GM21529 (cell line): ENCODE results near the gene CGB7.
"Not testable (repeated sequence)": the region's sequence is repeated elsewhere in the genome, so short reads cannot be mapped to it uniquely, and the experiment has no call there.

ENCODE experiments used
- ATAC-seq: cut with Tn5 transposase; IDR thresholded peaks from one replicate; pipeline ENCODE4 v1.9.1; 2021; ENCODE audit not compliant: unreplicated experiment

CGB7 gene

DNA sequence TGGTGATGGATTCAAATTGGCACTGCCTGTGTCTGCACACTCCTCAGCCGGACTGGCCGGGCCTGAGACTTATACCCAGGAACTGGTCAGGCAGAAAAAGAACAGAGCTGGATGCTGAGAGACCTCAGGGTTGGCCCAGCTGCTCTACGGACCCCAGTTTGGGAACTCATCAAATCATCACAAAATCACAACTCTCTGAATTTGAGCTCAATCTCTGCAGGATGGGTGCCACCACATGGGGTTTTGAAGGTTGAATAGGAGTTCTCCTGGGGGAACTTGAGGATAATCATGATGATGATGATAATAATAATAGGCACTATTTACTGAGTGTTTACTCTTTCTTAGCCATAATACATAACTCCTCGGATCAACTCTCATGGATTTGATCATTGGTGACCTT is 14.9 kb downstream of the CGB7 start:
- not testable (repeated sequence) for ATAC-seq

GRCh38 chr19:49042177-49042576 is 15.4 kb downstream of the CGB7 start:
- ATAC-seq = no peak

DNA sequence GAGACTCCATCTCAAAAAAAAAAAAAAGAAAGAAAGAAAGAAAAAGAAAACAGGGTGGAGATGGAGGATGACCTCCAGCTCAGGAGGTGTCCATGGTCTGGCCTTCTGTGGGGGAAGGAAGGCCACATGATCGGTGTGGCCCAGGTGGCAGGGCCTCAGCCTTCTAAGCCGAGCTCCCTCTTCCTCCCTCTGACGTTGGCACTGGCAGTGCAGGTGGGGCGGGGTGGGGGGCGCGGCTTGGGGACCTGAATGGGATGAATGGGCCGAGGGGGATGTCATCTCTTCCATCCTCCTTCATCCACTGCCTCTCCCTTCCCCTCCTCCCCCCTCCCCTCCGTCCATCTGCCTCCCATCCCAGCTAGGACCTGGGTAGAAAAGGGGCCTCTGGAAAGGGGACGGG is 17.8 kb downstream of the CGB7 start:
- ATAC-seq = not testable (repeated sequence)

- not testable (repeated sequence) for ATAC-seq
Measured at GRCh38 chr19:49038557-49039276, 18.8 kb downstream of the CGB7 start.

DNA sequence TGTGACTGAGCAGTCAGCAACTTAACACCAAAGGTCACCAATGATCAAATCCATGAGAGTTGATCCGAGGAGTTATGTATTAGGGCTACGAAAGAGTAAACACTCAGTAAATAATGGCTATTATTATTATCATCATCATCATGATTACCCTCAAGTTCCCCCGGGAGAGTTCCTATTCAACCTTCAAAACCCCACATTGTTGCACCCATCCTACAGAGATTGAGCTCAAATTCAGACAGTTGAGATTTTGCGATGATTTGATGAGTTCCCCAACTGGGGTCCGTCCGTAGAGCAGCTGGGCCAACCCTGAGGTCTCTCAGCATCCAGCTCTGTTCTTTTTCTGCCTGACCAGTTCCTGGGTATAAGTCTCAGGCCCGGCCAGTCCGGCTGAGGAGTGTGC is 19.4 kb downstream of the CGB7 start:
- not testable (repeated sequence) for ATAC-seq

- ATAC-seq = not testable (repeated sequence)
Measured at GRCh38 chr19:49036815-49037214, 20.7 kb downstream of the CGB7 start, which contains the start of gene CGB1. Gene CGB1 (minus strand): TSS chr19:49036895. CDS start chr19:49036711, 184 bp downstream.

GRCh38 chr19:49031642-49032301 is 25.8 kb downstream of the CGB7 start, which contains the start of gene CGB2:
Gene CGB2 (plus strand): TSS chr19:49031890. CDS start chr19:49032096, 206 bp downstream.
- not testable (repeated sequence) for ATAC-seq

DNA sequence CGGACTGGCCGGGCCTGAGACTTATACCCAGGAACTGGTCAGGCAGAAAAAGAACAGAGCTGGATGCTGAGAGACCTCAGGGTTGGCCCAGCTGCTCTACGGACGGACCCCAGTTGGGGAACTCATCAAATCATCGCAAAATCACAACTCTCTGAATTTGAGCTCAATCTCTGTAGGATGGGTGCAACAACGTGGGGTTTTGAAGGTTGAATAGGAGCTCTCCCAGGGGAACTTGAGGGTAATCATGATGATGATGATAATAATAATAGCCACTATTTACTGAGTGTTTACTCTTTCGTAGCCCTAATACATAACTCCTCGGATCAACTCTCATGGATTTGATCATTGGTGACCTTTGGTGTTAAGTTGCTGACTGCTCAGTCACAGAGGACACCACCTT is 27.2 kb downstream of the CGB7 start:
- not testable (repeated sequence) for ATAC-seq

GRCh38 chr19:49029749-49030148 is 27.8 kb downstream of the CGB7 start:
- not testable (repeated sequence) for ATAC-seq

GRCh38 chr19:49028686-49029085 is 28.9 kb downstream of the CGB7 start:
- ATAC-seq = not testable (repeated sequence)

DNA sequence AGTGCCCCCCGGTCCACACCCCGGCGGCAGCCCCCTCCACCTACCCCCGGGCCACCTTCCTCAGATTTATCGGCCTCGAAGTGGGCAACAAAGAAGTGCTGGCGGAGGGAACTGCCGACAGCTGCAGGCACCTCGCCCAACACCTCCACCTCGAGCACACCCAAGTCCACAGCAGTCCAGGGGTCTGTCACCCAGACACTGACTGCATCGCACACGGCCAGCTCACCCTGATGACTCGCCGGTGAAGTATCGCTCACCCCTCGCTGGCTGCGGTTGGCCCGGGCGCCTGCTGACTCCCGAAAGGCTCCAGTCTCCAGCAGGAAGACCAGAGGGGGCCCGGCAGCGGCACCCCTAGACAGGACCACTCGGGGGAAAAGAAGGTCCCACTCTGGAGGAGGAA is 31.9 kb downstream of the CGB7 start:
- not testable (repeated sequence) for ATAC-seq

DNA sequence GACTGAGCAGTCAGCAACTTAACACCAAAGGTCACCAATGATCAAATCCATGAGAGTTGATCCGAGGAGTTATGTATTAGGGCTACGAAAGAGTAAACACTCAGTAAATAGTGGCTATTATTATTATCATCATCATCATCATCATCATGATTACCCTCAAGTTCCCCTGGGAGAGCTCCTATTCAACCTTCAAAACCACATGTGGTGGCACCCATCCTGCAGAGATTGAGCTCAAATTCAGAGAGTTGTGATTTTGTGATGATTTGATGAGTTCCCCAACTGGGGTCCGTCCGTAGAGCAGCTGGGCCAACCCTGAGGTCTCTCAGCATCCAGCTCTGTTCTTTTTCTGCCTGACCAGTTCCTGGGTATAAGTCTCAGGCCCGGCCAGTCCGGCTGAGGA is 32.5 kb downstream of the CGB7 start:
- not testable (repeated sequence) for ATAC-seq

DNA sequence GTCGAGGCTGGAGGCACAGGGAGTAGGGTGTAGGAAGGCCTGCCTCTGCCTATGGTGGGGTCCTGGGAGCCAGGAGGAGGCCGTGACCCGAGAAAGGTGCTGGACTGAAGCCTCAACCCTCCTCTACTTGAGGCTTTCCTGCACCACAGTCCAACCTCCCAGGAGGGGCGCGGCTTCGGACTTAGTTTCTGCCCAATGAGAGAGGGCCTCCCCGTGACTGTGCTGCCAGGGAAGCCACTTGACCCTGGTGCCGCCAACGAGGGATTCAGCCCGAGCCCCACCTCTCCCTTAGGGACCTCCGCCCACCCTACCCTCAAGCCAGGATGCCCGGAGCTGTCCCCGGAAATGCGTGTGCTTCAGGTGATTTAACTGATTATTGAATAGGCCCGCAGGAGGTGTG is 33.3 kb downstream of the CGB7 start, which contains the start of gene CGB3:
CGB3 (minus strand) TSS at position 101 of the 400 bp plus-strand sequence. CDS start 362 bp downstream, outside the sequence.
- not testable (repeated sequence) for ATAC-seq

- ATAC-seq = no peak
Measured at GRCh38 chr19:49022116-49022515, 35.4 kb downstream of the CGB7 start.

- no peak for ATAC-seq
Measured at GRCh38 chr19:49020931-49021895, 36.3 kb downstream of the CGB7 start.

GRCh38 chr19:49020342-49020741 is 37.2 kb downstream of the CGB7 start:
- ATAC-seq = no peak

DNA sequence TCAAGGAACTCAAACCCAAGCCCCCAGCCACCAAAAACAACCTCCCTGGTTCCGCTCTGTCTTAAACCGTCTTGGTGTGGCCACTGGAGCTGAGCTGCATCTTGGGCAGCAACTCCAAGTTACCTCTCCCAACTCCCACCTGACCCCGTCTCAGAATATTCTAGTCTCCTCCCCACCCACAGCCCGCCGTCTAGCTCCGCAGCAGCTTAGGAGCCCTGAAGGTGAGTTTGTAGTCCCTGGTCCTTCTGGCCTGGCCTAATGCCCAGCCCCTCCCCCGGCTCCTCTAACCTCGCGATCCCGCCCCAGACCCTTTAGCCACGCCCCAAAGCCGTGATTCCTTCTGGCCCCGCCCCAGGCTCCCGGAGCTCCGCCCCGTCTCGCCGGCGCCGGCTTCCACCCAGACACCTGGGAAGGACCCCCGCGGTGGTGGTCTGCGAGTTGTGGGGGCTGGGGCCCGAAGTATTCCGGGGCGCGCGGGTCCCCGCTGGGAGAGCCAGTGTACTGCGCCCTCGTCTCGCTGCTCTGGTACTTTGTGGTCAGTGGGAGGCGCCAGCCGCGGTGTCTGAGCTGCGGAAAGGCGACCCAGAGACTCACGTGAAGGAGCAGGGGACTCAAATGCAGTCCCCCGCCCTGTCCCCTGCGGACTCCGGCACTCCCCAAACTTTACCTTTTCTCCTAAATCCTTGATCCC is 38.2 kb downstream of the CGB7 start:
- no peak for ATAC-seq

DNA sequence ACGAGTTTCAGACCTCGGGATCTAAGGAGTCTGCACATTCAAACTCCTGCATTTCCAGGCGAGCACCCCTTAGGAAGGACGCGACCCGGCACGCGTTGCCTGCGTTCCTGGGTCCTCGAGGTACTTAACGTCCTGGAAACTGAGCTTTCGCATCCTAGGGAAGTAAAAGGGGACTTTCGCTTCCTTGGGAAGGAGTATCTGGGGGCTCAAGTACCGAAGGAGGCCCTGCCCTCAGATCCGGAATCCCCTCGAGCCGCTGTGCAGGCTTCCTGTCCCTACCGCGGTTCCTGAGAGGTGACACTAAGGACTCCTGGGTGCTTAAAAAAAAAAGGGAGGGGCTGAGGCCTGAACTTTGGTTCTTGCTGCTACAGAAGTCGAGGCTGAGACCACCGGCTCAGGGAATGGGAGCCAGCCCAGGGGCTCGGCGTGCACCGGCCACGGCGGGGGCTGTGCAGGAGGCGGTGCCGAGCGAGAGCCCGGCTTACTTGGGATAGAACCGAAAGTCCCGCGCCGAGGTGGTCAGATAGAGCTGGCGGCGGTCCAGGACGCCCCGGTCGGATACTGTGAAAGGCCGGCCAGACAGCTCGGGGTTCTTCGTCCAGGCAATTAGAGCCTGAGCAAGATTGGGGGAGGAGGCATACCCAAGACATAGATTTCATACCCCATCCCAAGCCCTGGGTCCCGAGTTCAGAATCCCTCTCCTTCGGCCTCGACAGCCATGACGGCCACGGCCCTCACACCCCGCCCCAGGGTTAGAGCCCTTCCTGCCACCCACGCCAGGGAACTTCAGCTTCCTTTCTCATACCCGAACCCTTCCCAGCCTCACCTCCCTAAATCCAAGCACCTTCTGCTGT is 38.9 kb downstream of the CGB7 start:
- not testable (repeated sequence) for ATAC-seq

DNA sequence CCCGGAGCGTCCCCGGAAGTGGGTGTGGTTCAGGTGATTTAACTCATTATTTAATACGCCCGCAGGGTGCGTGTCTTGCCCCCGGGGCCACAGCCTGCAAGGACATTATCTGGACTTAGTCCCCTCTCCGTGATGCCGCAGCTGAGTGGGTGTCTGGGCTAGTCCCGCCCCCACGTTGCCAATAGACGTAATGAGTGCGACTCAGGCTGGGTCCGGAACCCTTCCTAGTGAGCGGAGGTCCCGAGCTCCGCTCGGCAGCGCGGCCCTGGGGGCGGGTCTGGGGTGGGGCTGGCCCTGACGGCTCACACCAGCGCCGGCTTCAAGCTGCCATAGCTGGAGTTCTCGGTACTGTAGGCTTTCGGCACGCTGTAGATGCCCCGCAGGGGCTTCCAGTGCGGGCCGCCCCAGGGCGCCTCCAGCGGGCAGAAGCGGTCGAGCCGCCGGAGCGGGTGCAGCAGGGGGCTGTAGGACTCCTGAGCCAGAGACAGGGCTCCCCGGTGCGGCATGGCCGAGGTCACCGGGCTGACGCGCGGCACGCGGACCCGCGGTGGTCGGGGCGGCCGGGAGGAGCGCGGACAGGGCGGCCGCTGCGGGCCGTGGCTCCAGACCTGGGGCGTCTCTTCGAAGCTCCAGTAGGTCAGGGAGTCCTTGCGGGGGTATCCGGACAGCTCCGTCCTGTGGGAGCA is 39.7 kb downstream of the CGB7 start:
- no peak for ATAC-seq
